HG02973 (cell line): ENCODE results near the gene ADAMTS6.

Experiments used
- ATAC-seq: cut with Tn5 transposase; IDR thresholded peaks from one replicate; pipeline ENCODE4 v1.9.1; 2021; ENCODE audit warnings: moderate library complexity; ENCODE audit not compliant: unreplicated experiment

The ADAMTS6 gene

DNA sequence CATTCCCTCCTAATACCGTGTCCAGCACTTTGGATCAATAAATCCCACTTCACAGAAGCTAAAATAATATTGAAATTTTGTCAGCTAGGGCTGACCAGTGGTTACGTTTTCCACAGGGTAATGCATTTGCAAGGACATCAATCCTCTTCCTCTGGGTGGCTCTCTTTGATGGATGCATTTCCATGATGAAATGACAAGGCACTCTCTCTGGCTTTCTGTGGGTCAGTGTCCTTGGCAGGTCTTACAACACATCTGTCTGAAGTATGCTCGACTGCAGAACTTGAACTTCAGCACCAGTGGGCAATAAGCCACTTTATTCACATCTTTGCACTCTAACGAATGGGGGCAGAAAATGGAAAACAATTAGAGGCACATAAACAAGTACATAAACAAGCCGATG is 330.1 kb downstream of the ADAMTS6 start:
- ATAC-seq = no peak

DNA sequence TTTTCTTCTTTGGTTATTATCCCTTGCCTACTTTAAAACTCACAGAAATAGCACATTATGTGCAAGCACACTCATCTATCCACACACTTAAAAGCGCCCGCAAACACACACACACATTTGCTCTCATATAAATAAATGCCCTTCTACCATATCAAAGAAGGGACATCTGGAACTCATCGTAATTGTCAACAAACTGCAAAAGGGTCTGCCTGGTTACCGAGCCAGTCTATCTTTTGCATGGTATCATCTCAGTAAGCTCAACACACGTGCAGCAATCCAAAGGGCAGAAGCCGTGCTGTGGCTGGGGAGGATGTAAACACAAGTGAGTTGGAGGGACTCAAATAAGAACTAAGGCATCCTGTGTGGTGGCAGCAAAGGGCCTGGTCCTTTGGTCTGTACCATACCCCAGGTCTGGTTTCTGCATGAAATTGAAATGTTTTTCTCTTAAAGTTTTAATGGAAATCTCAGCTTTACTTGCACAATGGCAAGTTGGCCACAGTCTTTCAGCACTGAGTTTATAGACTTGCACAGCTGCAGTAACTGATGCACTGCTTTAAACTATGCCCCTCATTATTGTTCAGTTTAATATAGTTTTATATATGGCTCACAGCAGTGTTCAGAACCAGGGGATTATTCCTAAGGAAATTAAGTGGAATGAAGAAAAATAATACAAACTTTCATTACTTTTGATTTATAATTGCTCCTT is 331.0 kb downstream of the ADAMTS6 start:
- ATAC-seq = no peak

DNA sequence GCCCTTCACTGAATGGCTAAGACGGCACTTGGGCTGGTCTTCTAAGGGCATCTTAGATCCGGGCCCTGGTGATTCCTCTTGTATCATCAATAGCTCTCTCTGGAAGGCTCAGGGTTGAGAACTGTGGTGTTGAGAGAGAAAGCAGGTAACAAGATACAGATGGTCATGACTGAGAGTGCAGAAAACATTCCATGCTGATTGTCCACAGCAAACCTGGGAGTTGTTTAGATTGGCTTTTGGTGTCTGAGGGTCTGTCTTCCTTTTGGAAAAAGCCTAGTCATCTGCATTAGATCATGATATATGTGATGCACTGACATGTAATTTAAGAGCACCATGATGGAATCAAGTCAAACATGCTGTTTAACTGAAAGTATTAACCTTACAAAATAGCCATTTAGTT is 331.9 kb downstream of the ADAMTS6 start:
- no peak for ATAC-seq

GRCh38 chr5:65144136-65144871 is 337.4 kb downstream of the ADAMTS6 start:
- no peak for ATAC-seq

- ATAC-seq = no peak
Observed at GRCh38 chr5:65142511-65143011, 339.2 kb downstream of the ADAMTS6 start.

- no peak for ATAC-seq
Observed at GRCh38 chr5:65142016-65142415, 339.7 kb downstream of the ADAMTS6 start.

DNA sequence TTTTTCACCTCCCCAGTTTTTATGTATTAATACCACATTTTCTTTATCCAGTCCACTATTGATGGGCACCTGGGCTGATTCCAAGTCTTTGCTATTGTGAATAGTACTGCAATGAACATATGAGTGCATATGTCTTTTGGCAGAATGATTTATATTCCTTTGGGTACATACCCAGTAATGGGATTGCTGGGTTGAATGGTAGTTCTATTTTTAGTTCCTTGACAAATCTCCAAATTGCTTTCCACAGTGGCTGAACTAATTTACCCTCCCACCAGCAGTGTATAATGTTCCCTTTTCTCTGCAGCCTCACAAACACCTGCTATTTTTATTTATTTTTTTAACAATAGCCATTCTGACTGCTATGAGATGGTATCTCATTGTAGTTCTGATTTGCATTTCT is 340.2 kb downstream of the ADAMTS6 start:
- no peak for ATAC-seq

DNA sequence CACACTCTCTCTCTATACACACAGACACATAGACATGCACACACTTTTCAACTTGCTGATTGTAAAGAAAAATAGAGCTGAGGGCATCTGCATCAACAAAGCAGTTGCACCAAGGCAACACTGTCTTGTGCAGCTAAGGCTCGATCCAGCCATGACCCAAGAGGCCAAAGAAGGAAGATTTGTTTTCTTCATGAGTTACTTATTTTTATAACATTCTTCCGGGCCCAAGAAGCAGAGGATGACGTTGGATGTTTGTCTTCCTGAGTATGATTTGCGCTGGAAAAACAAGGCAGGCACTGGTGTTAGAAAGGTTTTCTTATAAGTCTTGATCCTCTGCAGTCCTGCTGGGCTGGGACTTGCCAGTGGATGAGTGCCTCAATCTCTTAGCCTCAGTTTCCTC is 344.1 kb downstream of the ADAMTS6 start:
- ATAC-seq = no peak

DNA sequence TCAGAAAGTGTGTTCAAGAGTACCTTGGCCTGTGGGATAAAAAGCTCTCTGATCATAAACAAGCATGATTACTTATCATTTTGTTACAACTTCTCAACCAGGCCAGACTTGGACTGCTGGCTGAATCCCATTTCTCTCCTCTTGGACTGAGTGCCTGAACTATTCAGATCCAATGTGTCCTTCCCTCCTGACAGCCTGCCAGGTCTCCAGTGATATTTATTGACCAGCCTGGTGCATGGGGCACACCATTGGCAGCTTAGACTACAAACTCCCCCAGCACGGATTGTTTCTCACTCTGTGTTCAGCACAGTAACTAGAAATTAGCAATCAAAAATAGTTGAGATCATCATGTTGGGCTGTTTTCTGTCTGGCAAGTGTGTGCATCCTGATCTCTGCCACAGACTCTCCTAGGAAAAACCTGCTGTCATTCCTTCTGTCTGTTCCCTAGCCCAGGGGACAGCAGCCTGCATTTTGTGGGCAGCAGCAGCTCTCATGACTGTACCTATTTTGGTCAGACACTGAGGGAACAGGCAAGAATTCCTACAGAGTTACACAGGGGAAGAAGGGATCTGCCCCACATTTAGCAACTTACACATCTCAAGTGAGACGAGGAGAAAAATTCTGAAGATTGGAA is 348.1 kb downstream of the ADAMTS6 start:
- no peak for ATAC-seq

- no peak for ATAC-seq
Observed at GRCh38 chr5:65132386-65132785, 349.3 kb downstream of the ADAMTS6 start.

DNA sequence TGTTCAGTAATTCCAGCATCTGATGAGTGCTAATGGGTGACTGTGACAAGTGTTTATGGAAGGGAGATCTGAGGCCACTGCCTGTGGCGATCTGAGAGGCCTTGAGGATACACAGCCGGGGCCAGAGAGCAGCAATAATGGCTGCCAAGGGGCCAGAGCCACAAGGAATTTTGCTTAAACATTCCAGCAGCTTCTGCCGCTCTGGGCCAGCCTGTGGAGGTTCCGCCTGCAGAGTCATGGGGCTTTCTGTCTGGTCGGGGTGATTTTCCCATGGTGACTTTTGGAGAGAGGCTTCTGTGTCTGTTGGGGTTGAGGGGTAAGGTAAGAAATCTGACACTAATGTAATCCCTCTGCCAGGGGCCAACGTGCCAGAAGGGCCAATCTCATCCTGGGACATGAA is 353.5 kb downstream of the ADAMTS6 start:
- no peak for ATAC-seq

DNA sequence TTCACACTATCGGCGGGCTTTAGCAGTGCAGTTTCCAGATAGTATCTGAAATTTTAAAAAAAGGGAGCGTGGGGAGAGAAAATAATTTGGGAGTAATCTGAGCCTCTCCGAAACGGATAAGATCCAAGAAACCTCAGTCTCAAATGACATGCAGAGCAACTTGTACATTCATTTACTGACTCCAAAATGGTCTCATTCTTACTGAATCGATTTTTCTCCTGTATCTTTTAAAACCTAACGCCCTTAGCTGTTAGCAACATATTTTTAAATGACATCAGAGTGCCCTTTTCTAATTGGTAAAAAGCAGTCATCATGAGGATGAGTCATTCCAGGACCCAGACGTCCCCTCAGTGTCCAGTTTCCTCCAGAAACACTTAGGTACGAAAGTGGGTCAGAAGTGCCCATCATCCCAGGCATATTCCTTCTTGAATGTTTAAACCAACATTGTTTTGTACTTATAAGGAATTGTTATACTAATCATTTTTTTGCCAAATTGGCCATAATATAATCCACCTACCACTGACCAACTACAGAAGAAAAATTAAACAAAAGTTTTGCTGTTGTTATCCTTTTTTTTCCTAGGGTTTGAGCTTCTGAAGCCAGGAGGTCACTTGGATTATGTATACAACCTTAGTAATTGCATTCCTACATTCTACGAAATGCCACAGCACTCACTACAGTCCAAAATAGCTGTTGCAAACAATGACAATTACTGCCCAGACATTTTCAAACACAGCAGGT is 354.4 kb downstream of the ADAMTS6 start:
- ATAC-seq = no peak

DNA sequence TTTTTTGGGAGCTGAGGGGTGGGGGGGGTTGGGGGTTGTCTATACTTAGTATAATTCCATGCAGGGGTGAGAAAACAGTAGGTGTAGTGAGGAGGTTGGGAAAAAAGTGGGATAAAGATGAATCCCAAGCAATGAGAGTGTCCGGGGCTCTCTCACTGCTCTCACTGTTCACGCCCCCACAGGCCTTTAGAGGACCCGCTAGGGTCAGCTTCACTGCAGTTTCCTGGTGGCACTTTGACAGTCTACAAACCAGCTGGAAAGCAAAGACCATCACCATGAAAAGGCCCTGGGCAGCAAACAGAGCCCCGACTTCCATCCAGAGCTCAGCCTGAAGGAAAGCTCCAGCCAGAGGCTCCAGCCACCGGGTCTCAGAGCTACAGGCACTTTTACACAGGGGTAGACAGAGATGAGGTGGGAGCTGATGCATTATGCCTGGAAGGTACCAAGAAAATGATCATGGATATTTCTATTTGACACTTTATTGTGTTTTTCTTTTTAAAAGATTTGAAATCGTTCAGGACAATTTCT is 355.1 kb downstream of the ADAMTS6 start:
- no peak for ATAC-seq

GRCh38 chr5:65125591-65126541 is 355.9 kb downstream of the ADAMTS6 start:
- no peak for ATAC-seq

DNA sequence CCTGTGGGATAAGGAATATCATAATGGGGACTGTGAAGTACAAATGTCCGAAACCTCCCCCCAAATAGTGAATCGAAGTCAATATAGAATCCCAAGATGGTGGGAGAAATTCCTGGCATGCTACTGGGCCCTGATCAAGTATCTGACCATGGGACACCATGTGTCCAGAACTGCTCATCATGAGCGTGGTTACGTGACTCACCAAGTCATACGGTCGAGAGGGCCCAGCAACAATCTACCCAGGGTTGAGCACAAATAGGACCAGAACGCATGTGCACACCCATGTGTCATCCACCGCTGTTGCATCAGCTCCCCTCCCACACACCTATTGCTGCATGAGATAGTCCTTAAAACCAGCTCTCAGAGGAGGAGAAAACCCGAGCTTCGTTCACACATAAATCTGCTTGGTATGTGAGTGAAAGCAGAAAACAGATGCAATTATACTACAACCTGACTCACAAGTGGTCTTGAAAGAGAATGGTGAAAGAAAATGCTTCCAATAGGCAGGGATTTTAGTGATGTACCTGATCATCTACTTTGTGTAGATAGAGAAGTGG is 359.8 kb downstream of the ADAMTS6 start:
- no peak for ATAC-seq

DNA sequence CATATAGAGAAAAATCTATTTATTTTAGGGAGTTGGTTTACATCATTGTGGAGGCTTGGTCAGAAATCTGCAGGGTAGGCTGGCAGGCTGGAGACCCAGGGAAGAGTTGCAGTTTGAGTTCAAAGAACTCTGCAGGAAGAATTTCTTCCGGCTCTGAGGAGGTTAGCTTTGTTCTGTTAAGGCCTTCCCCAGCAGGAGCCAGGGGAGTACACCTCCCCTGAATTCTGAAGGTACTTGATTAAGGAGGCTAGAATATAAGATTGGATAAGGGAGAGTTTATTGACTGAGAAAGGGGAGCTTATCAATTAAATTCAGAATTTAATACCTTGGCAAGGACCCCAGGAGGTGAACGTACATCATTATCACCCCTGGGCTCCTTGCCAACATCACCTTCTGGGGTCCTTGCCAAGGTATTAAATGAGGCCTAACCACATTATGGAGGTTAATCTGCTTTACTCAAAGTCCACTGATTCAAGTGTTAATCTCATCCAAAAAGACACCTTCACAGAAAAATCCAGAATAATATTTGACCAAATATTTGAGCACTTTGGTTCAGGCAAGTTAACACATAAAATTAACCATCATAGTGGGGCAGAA is 361.3 kb downstream of the ADAMTS6 start:
- no peak for ATAC-seq

DNA sequence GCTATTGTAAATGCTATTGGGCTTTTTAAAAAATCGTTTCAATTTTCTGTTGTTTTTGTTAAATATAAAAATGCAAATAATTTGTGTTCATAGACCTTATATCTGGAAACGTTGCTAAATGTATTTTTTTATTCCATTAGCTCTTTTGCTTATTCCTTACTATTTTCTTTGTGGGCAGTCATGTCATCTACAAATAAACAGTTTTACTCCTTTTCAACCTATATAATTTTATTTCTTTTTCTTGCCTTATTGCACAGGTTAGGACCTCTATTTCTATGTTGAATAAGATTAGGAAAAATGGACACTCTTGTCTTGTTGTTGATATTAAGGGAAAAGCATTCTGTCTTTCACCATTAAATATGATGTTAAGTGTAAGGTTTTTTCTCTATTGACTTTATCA is 364.2 kb downstream of the ADAMTS6 start:
- no peak for ATAC-seq

- ATAC-seq = no peak
Observed at GRCh38 chr5:65113771-65114170, 367.9 kb downstream of the ADAMTS6 start.

DNA sequence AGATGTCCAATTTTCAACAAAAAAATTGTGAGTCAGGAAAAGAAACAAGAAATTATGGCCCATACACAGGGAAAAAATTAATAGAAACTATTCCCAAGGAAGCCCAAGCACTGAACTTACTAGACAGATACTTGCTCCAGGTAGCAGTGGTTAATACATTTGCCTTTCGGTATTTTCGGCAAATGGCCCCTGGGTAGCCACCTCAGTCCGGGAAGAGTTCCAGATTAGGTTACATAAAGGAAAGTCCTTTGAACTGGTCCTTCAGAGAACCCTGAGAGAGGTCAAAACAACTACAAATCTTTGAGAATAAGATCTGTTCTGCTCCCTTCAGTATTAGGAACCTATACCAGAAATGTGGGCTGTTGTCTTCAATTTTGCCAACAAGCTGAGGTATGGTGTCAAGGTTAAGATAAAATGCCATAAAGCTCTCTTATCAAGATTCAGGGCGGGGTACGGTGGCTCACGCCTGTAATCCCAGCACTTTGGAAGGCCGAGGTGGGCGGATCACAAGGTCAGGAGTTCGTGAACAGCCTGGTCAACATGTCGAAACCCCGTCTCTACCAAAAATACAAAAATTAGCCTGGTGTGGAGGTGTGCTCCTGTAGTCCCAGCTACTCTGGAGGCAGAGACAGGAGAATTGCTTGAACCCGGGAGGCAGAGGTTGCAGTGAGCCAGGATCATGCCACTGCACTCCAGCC is 369.6 kb downstream of the ADAMTS6 start:
- ATAC-seq = no peak
